HG02884 (cell line): Measurements from ENCODE around the gene SESN2.

Experiments
- ATAC-seq: cut with Tn5 transposase; IDR thresholded peaks from one replicate; pipeline ENCODE4 v1.9.1; 2021; ENCODE audit warnings: mild to moderate bottlenecking, moderate library complexity; ENCODE audit not compliant: unreplicated experiment

Gene SESN2

GRCh38 chr1:28259252-28259933, at the start of gene SESN2:
SESN2 (plus strand) TSS chr1:28259518; CDS start chr1:28259848, 330 bp downstream.
- ATAC-seq = peak; percentile 90

- ATAC-seq = no peak
Observed at GRCh38 chr1:28209700-28210099, 49.6 kb upstream of the SESN2 start.

- ATAC-seq = no peak
Observed at GRCh38 chr1:28213315-28213714, 46.0 kb upstream of the SESN2 start.

GRCh38 chr1:28229089-28229488, 30.2 kb upstream of the SESN2 start:
- no peak for ATAC-seq

- ATAC-seq = no peak
Observed at GRCh38 chr1:28229996-28230395, 29.3 kb upstream of the SESN2 start.

GRCh38 chr1:28232558-28233263, 26.6 kb upstream of the SESN2 start, which contains the start of gene DNAJC8:
DNAJC8 (minus strand) TSS chr1:28233029; CDS start chr1:28232998, 31 bp downstream.
- peak; percentile 60 for ATAC-seq

- no peak for ATAC-seq
Observed at GRCh38 chr1:28233264-28233606, 26.1 kb upstream of the SESN2 start.

- ATAC-seq = peak; percentile 73
Observed at GRCh38 chr1:28235755-28236655, 23.3 kb upstream of the SESN2 start, which contains the start of gene ATP5IF1. ATP5IF1 (plus strand) TSS chr1:28236124; CDS start chr1:28236184, 60 bp downstream.

- ATAC-seq = no peak
Observed at GRCh38 chr1:28236656-28237322, 22.5 kb upstream of the SESN2 start.

- ATAC-seq = no peak
Observed at GRCh38 chr1:28239004-28239403, 20.3 kb upstream of the SESN2 start.

GRCh38 chr1:28240024-28240423, 19.3 kb upstream of the SESN2 start:
- no peak for ATAC-seq

- no peak for ATAC-seq
Observed at GRCh38 chr1:28241638-28242241, 17.6 kb upstream of the SESN2 start.

- ATAC-seq = no peak
Observed at GRCh38 chr1:28243685-28244311, 15.5 kb upstream of the SESN2 start.

GRCh38 chr1:28244549-28245251, 14.6 kb upstream of the SESN2 start:
- no peak for ATAC-seq

- no peak for ATAC-seq
Observed at GRCh38 chr1:28246427-28246832, 12.9 kb upstream of the SESN2 start.

GRCh38 chr1:28247612-28248272, 11.6 kb upstream of the SESN2 start:
- ATAC-seq = no peak

GRCh38 chr1:28248273-28249012, 10.9 kb upstream of the SESN2 start:
- ATAC-seq = no peak
